SIG-M5 treated with dmso at 0.1 percent for 504 hours (cell line): ENCODE results near the gene NTM.
"Not testable (repeated sequence)": the region's sequence is repeated elsewhere in the genome, so short reads cannot be mapped to it uniquely, and the experiment has no call there.

Experiments
- DNase-seq: peaks from one replicate; lab custom pipeline; 2025; ENCODE audit not compliant: unreplicated experiment; lab: John Stamatoyannopoulos, UW

NTM gene

DNA sequence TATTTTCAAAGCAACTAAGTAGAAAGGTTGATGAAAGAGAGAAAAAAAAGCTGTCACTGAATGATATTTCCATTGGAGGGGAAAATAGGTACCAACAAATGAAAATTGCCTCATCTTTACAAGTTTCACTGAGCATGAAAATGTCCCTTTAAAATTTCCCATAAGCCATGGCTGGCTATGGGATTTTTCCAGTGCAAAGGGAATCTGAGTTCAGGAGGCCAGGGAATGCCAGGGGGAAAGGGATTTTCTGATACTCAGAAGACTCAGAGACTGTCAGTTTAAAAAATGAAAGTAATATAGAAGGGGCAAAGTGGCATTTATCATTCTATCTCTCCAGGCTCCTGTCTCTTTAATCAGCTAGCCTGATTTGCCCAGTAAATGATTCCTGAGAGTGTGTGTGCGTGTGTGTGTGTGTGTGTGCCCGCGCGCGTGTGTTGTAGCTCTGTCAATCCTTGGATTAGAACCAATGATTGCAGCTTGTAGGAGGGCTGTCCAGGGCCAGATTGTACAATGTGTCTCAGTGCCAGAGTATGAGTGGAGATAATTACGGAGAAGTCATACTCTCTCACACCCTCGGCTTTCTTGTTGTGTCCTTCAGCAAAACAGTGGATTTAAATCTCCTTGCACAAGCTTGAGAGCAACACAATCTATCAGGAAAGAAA is at the start of gene NTM:
Gene NTM, plus strand, starts transcription at position 526 of the 662 bp plus-strand sequence.
- no peak for DNase-seq

DNA sequence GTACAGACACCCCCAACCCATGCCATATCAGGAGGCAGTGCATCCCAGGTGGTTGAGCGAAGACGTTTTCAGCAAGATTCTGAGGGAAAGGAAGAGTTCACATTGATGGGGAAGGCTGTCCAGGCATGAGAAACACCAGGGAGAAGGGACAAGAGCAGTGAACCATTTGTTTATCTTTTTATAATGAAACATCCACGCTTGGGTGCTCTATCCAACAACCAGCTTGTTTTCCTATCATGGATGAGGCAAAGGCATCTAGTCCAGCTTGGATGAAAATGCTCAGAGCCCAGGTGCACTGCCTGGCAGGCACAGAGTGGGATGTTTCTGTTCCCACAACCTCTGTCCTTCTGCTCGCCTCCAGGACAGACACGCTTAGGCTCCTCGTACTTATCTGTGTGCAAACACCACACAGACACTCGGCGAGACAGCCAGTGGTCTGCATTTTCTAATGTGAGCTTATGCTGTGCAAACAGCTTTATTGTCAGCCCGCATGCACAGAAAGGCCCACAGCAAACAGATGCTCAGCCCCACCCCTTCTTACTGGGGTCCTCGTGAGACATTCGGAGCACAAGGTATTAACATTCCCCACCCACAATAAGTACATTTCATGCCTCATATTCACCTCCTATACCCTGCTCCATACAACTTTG is 45.4 kb upstream of the NTM start:
- no peak for DNase-seq

DNA sequence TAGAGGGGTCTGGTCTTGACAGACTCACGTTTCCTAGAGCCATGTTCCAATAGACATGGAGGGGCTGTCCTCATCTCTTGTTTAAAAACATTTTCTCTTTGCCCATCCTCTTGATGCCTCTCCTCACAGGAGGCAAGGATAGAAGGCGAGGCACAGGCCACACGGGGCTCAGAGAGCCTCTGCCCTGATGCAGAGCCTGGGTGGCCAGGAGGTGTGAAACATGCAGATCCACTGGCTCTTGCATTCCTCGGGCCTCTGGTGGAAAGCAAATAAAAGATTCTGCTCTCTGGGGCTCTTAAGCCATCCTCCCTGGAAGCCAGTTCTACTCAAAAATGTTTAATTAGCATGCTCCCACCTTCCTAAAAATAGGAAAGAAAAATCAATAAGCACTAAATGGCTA is 43.6 kb upstream of the NTM start:
- no peak for DNase-seq

DNA sequence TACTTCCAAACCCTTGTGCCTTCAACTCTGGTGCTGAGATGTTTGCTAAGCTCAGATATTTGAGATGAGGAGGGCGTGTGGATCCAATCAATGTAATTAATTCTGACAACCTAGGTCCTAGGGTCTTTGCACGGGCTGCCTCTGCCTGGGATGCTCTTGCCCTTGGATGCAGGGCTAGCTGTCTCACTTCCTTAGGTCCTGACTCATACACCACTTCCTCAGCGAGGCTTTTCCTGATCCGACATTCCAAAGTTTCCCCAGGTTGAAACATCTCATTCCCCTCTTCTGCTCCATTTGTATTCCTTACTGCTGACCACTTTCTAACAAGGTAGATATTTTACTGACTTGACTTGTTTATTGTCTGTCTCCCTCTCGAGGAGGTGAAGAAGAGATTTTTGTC is 43.0 kb upstream of the NTM start:
- DNase-seq = no peak

DNA sequence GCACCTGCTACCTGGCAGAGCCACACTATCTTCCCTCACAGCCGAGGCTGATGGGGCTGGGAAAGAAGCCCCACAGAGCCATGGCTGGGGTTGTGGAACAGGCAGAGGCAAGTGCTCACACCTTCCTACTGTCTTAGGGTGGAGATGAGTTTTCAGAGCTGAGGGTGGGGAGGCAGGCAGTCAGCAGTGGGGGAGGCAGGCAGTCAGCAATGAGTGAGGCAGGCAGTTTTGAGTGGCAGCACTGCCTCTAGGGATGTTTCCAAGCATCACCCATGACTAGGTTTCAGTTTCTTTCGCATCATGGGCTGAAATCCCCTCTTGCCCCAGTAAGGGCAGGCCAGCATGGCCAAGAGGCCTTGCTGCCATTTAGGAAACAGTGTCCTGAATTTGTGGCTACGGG is 41.6 kb upstream of the NTM start:
- no peak for DNase-seq

DNA sequence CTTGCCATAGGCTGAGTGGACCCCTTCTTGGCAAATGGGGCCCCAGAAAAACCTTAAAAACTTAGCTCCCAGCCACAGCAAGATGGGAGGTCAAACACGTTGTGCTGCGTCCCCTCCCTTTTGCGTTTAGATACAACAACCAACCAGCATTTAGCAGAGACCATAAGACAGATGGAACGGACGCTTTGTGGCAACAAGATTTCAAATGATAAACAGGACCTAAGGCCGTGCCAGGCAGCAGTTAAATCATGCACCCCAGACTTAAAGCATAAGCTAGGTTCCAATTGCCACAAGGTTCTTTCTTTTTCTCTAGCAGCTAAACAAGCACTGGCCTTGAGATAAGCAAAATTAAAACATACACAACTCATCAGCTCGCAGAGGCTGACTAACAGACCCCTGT is 39.4 kb upstream of the NTM start:
- no peak for DNase-seq

DNA sequence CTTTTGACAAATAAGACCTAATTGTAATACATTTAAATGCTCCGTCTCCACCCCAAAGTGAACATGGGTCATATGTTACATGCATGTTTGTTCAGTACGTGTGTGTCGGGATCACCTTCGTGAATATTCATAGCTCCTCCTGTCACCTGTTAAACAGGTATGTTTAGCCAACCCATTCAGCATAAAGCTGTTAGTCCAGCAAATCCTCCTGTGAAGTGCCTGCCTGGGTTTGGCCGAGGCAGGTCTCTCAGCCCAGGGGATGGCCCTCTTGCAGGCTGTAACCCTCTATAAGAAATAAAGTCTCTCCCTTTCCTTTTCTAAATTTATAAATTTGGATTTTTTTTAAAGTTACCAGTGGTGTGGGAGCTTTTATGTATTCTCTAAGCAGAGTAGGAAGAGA is 38.9 kb upstream of the NTM start:
- no peak for DNase-seq

DNA sequence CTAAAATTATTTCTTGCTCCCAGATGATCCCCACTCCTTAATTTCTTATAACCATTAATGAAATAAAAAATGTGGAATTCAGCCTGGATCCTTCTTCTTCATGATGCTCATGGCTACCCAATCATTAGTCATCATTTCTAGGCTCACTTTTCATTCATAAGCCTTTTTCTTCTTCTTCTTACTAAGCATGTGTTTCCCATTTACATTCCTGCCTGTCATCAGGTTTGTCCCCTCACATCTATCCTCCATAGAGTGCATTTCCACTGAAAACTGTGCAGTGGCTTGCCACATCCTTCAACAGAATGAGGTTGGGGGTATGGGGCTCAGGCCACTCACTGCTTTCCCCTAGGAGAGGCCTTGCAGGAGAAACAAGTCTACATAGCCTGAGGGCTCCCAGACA is 35.8 kb upstream of the NTM start:
- DNase-seq = no peak

DNA sequence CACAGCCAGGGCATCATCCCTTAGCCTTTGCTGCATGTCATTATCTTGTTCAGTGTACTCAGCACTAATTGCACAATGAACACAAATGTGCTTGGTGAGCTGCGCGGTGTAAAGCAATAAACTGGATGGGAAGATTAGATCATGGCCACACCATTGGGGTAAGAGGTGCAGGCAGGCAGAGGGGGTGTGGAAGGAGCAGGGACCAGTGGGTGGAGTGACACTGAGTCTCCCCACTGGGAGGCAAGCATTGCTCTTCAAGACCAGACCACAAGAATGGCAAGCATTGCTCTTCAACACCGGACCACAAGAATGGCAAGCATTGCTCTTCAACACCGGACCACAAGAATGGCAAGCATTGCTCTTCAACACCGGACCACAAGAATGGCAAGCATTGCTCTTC is 28.5 kb upstream of the NTM start:
- DNase-seq = not testable (repeated sequence)

DNA sequence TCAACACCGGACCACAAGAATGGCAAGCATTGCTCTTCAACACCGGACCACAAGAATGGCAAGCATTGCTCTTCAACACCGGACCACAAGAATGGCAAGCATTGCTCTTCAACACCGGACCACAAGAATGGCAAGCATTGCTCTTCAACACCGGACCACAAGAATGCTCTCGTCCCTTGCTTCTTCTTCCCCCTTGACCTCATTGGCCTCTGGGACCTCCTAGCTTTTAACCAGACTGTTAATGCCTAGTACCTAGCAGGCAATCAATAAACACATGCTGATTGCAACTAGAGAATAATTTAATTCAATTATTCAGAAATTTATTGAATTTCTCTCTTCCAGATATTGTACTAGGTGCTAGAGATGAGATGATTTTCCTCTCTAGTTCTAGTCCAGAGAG is 28.0 kb upstream of the NTM start:
- DNase-seq = not testable (repeated sequence)

DNA sequence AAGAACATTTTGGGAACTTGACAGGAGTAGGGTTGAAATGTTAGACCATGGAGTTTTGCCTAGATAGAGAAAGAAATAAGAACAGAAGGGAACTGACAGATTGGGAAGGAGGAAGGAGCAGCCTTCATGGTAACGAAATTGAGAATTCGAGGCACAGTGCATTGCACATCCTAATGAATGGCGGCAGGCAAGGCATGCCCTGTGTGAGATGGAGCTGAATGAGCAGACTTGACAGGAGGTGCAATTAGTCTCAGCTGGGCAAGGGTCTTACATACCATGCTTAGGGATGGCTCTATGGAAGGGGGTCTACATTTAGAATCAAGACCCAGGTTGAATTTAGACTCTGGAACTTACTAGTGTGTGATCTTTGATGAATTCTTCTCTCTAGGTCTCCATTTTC is 25.0 kb upstream of the NTM start:
- no peak for DNase-seq

DNA sequence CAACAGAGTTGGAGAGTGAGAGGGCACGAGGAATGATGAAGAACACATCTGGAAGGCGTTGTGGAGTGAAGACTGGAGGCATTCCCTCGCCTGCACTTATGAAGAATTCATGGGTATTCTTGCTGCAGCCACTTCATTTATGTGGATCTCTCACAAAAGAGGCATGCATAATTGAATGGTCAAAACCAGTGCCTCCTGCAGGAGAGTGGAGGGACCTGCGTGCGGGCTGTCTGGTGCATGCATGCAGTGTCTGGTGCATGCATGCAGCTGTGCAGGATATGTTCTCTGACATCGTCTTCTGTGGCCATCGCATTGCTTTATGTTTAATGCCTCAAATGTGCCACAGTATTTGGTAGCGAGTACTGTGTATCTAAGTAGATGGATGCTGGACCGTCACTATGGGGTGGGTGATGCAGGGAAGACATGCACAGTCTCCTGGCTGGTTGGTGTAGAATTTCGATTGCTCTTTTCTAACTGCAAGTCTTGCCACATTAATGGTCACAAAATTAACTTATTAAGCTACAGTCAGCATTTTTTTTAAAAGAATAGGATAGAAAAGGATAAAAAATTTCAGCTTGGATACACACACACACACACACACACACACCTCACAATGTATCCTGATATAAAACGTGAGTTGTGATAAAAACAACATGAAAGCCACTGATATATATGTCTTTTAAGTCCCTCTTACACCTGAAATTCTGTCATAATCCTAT is 20.9 kb upstream of the NTM start:
- DNase-seq = no peak

DNA sequence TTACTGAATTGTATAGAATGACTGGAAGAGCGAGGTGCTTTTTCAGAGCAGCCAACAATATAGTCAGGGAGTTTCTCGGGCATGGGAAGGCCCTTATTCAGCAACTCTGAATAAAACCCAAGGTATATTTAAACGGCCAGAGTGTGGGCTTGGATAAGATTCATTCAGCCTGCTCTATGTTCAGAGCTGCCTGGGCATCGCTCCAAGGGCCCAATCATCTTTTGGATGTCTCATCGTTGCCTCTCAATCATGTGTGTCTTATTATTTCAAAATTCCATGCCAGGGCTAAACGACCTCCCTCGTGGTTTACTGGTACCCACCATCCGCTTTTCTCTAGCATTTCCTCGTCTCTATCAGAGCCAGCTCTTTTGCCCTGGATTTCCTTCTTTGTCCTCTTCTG is 19.5 kb upstream of the NTM start:
- DNase-seq = no peak

DNA sequence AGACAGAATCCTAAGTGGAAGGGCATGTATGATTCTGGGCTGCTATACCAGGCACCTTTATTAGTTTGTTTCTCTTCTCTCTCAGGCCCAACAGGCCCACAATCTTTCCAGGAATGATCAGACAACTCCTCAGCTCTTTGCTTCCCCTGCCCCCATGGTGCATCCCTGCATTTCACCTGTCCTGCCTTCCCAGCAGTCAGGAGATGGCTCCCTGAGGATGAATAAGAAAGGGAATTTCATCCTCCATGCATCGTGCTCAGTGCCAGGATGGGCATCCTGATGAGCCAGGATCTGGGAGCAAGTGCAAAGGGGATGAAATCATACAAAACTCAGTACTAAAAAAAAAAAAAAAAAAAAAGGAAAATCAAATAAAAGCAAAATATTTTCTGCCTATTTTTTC is 18.6 kb upstream of the NTM start:
- no peak for DNase-seq

DNA sequence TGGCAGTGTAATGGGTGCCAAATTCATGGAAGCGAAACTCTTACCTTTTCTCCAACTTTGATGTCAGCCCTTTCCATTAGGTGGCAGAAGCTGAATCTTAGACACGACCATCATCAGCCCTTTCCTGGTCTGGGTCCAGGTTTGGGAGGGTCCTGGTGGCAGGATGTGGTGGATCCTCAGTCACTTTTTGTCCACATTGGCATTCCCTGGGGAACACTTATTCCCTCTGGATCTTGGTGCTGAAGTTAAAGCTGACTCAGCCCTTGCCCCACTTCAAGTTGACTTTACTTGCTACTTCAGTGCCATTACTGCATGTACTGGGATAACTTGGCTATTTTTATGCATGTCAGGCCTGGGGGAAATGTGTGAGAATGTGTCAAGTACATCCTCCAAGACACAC is 16.6 kb upstream of the NTM start:
- no peak for DNase-seq

DNA sequence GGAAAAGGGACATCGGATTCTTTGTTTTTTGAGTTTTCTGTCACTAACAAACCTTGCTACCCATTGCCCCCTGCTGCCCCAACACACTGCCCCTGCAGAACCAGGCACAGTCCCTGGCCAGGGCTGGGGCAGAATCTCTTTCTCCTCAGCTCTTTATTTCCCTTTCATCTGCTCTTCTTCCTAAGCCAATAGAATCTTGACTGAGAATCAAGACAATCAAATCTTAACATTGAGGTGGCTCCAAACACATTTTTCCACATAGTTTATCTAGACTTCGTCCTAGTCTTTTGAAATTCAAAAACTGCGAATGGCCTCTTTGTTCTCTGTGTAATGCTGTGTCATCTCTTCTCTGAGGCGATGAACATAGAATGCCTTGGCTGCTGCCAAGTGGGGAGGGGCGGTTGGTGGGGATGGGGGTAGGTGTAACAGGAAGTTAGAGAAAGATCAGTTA is 16.1 kb upstream of the NTM start:
- DNase-seq = no peak

DNA sequence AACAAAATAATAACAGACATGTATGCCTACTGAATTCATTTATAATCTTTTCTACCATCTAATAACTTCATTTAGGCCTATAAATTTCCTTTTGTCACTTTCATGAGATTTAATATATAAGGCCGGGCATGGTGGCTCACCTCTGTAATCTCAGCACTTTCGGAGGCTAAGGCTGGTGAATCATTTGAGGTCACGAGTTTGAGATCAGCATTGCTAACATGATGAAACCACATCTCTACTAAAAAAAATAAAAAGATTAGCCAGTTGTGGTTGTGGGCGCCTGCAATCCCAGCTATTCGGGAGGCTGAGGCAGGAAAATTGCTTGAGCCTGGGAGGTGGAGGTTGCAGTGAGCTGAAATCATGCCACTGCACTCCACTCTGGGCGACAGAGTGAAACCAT is 14.2 kb upstream of the NTM start:
- DNase-seq = no peak

DNA sequence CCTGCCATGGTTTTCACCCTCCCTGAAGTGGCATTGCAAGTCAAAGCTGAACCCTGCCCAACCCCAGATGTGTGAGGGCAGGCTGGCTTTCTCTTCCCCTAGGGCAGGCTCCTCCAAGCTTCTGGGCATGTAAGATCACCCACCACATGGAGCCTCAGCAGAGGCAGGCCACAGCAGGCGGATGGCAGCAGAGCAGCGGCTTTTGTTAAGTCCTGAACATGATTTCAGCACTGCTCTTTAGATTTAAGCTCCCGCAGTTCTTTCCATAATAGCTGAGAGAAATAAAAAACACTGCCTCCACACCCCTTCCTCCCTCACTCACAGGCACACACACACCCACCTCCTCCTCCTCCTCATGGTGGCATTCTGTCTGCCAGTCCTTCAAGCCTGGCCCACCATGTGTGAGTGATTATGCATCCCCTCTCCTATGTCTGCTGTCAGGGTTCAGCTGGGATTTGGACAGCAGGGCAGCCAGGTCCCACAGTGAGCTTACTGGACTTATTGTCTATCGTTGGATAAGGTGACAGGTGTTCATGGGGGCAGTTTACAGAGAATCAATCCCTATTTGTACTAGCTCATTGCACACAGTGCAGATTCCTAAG is 5.0 kb upstream of the NTM start:
- no peak for DNase-seq

DNA sequence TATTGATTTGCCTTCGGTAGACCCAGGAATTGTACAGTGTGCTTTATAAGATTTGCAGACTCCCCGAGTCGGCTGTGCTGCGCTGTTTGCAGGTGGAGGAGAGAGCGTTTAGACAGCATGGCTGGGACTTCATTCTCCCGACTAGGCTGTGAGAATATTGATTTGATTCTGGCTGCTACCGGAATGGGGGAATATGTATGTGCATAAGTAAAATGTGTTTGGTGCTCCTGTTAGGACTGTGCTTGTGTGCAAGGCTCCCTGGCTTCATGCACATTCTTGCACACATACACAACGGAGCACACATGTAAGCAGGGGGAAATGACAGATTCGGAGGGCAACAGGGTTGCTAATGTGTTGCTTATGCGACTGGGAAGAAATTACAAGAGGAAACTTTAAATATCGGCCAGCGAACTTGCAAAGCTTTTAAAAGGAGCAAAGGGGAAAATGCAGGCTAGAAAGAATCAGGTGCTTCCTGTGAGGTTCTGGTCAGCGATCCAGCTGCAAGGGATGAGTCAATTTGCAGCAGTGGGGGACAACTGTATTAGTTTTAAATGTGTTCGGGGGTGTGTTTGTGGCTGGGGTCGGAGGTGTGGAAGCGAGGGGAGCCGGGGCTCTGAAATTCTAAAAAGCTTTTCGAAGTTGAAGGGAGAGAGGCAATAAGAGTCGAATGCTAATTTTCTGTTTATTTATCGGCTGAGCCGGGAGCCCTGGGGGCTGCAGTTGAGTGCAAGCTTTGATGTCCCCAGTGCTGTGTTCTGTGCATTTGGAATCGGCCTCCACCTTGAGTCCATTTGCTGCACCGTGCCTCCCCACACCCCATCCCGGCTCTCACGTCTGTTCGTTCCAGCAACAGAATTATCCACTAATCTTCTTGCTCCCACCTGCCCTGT is 731 bp downstream of the NTM start:
- no peak for DNase-seq

DNA sequence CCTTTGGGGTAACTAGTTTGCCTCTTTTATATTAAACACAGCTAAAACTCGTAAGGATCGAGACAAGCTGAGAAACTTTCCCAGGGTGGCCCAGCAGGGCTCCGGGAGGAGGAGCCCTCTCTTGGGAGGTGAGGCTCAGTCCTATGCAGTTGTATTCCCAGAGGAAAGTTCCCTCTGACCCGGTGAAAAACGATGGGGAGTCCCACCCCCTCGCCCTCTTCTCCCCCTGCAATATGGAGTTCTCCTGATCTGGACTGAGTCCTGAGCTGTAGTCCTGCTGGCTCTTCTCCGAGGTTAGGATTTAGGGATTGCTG is 1.3 kb downstream of the NTM start:
- no peak for DNase-seq
